Esophagus squamous epithelium (tissue), 5 donors: Measurements from ENCODE around the gene CHD1L. TPM values are rescaled to one million over a fixed set of nuclear protein-coding genes. Genes with fewer than 3 reads are reported as not detected.

Source experiments
- DNase-seq: peaks from one replicate; lab custom pipeline; 2025; lab: John Stamatoyannopoulos, UW
- H3K27ac ChIP-seq, 4 donors: fragments of 200-600 bp; sonication (generic); one replicate each; pipeline ENCODE4 v1.5.1; 2016 to 2019; ENCODE audit warnings: mild to moderate bottlenecking in 1 of 4
- H3K27me3 ChIP-seq, 4 donors: fragments of 200-600 bp; sonication (generic); 1 replicate in 3 of 4; 2 replicates in 1 of 4; pipeline versions ENCODE4 v1.5.1 to v1.6.0; 2017 to 2021; ENCODE audit warnings: antibody characterized with exemption in 1 of 4
- H3K36me3 ChIP-seq, 3 donors: fragments of 200-600 bp; sonication (generic); one replicate each; pipeline ENCODE4 v1.5.1; 2016 to 2019
- H3K4me1 ChIP-seq, 3 donors: fragments of 200-600 bp; sonication (generic); one replicate each; pipeline ENCODE4 v1.5.1; 2017 to 2019
- H3K4me3 ChIP-seq, 4 donors: fragments of 200-600 bp; sonication (generic); 1 replicate in 3 of 4; 2 replicates in 1 of 4; pipeline ENCODE4 v1.5.1; 2016 to 2019; ENCODE audit warnings: mild to moderate bottlenecking in 2 of 4, moderate library complexity in 1 of 4
- H3K9me3 ChIP-seq, 3 donors: fragments of 200-600 bp; sonication (generic); one replicate each; pipeline ENCODE4 v1.5.1; 2016 to 2019
- CTCF ChIP-seq, 6 experiments: fragments of 450-650 bp in 4 of 6; fragments of 200-600 bp in 2 of 6; sonication (generic) in 2 of 6; IDR thresholded peaks; one replicate each; pipeline ENCODE4 v1.5.1; 2016 to 2019; ENCODE audit warnings: antibody characterized with exemption in 6 of 6, mild to moderate bottlenecking in 4 of 6, moderate library complexity in 4 of 6
- POLR2A ChIP-seq, 4 donors: fragments of 450-650 bp; IDR thresholded peaks; one replicate each; pipeline ENCODE4 v1.6.1; 2017; ENCODE audit warnings: antibody characterized with exemption in 4 of 4, mild to moderate bottlenecking in 4 of 4, moderate library complexity in 3 of 4
- WGBS, 2 donors: methylation state at CpG; one replicate each; pipeline ENCODE4 v1.1.5; 2018; 5-methylcytosine and 5-hydroxymethylcytosine counted together
- intact Hi-C: fragments of 100-400 bp; cut with DNase I; formaldehyde crosslinking; loops from one replicate; pipeline ENCODE4 v1.15.0; 2022
- total RNA-seq, 4 donors: library from RNA; depleted of rRNA; stranded (reverse); fragments of >200 nt; gene quantifications; one replicate each; pipeline ENCODE4 v1.1.0, GENCODE V29; 2016
- donor health status: DM: yes; HTN: yes; CAD: no.

CHD1L gene
- total RNA-seq, 4 donors from 2014 or later: 6.7 to 24.2 (median 18.4) TPM

GRCh38 chr1:147245129-147245528, 2.6 kb downstream of the CHD1L start:
- Histone ChIP-seq H3K27me3 (no peaks in the 10 kb centered on the region), H3K27ac (no peak overlapping the region), H3K4me3 (no peak overlapping the region), H3K4me1 (peaks cover 0 to 30% (median 13%) of the 10 kb centered on the region in 3 donors), H3K9me3 (no peaks in the 10 kb centered on the region), H3K36me3 (no peaks in the 10 kb centered on the region)
- intact Hi-C loops: no loop called here
- TF ChIP-seq CTCF (IDR thresholded peaks at IDR 0.05): no peak
- no peak for DNase-seq
- WGBS, 2 donors: 89 to 98% methylated on average over 5 to 6 of the region's 6 CpGs

DNA sequence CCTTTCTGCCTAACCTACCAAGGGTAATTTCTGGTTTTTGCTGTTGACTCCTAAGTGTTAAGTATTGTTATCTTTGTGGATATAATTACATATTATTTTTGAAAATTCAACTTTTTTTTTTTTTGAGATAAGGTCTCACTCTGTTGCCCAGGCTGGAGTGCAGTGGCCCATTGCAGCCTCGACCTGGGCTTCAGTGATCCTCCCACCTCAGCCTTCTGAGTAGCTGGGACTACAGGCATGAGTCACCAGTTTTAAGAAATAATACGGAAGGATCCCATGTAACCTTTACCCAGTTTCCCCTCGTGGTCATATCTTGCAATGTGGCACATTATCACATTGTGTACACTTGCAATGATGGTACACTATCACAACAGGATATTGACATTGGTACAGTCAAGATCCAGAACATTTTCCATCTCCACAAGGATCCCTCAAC, 3.1 kb downstream of the CHD1L start:
- Histone ChIP-seq H3K4me1 (peaks cover 0 to 30% (median 13%) of the 10 kb centered on the region in 3 donors), H3K4me3 (no peak overlapping the region), H3K27ac (no peak overlapping the region), H3K27me3 (no peaks in the 10 kb centered on the region), H3K9me3 (no peaks in the 10 kb centered on the region), H3K36me3 (no peaks in the 10 kb centered on the region)
- intact Hi-C loops: no loop called here
- no peak for DNase-seq
- 42 to 54% methylated on average over 3 of the region's 3 CpGs for WGBS, 2 donors
- TF ChIP-seq POLR2A (IDR thresholded peaks at IDR 0.05): no peak
- TF ChIP-seq CTCF (IDR thresholded peaks at IDR 0.05): no peak

- intact Hi-C loops: no loop called here
- Histone ChIP-seq H3K4me1 (peaks cover 0 to 30% (median 13%) of the 10 kb centered on the region in 3 donors), H3K9me3 (no peaks in the 10 kb centered on the region), H3K4me3 (no peak overlapping the region), H3K27me3 (no peaks in the 10 kb centered on the region), H3K27ac (no peak overlapping the region), H3K36me3 (no peaks in the 10 kb centered on the region)
- TF ChIP-seq CTCF (IDR thresholded peaks at IDR 0.05): no peak
- TF ChIP-seq POLR2A (IDR thresholded peaks at IDR 0.05): no peak
- no peak for DNase-seq
- WGBS, 2 donors: 52 to 55% methylated on average over 2 of the region's 2 CpGs
Measured at GRCh38 chr1:147246044-147246690, 3.7 kb downstream of the CHD1L start.

GRCh38 chr1:147246910-147247655, 4.6 kb downstream of the CHD1L start:
- H3K4me3 ChIP-seq: no peak overlapping the region
- TF ChIP-seq POLR2A (IDR thresholded peaks at IDR 0.05): no peak
- no peak for TF ChIP-seq CTCF (IDR thresholded peaks at IDR 0.05)
- H3K27ac ChIP-seq: no peak overlapping the region
- DNase-seq: no peak
- peaks cover 0 to 26% (median 10%) of the 10 kb centered on the region in 3 donors for H3K4me1 ChIP-seq
- no peaks in the 10 kb centered on the region for H3K36me3 ChIP-seq
- no peaks in the 10 kb centered on the region for H3K27me3 ChIP-seq
- 70 to 76% methylated on average over 2 of the region's 2 CpGs for WGBS, 2 donors
- intact Hi-C loops: no loop called here
- no peaks in the 10 kb centered on the region for H3K9me3 ChIP-seq

DNA sequence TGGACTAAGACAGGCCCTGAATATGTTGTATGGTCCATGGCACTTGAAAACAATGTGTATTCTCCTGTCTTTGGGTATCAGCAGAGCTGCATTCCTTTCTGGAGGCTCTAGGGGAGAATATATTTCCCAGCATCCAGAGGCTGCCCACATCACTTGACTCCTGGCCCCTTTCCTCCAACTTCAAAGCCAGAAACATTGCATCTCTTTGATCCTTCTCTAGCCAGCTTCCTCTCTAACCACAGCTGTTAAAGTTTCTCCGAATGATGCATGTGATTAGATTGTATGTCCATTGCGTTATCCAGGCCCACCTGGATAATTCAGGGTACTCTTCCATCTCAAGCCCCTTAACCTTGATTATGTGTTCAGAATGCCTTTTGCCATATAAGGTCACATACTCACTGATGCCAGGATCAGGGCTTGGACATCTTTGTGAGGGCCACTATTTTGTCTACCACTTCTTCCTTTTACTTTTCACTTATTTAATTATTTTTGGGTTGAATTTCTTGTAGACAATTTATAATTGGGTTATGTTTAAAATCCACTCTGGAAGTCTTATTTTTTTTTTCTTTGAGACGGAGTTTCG, 5.3 kb downstream of the CHD1L start:
- DNase-seq: no peak
- intact Hi-C loops: no loop called here
- 88 to 89% methylated on average over 4 of the region's 4 CpGs for WGBS, 2 donors
- Histone ChIP-seq H3K4me1 (peaks cover 0 to 23% (median 9%) of the 10 kb centered on the region in 3 donors), H3K27me3 (no peaks in the 10 kb centered on the region), H3K27ac (no peak overlapping the region), H3K4me3 (no peak overlapping the region), H3K36me3 (no peaks in the 10 kb centered on the region), H3K9me3 (no peaks in the 10 kb centered on the region)
- no peak for TF ChIP-seq POLR2A (IDR thresholded peaks at IDR 0.05)
- TF ChIP-seq CTCF (IDR thresholded peaks at IDR 0.05): no peak
